A549 (cell line): ENCODE data around the gene SEMA4D. TPM values are rescaled to one million over a fixed set of nuclear protein-coding genes. Genes with fewer than 3 reads are reported as not detected.

Experiments used
- ATAC-seq, 2 experiments: fragments of 200-7000 bp in 1 of 2; fragments of >200 bp in 1 of 2; cut with Nextera tagmentation in 1 of 2; cut with Tn5 transposase in 1 of 2; 3 replicates each; pipeline versions ENCODE4 v1.8.0 to v1.9.1; 2018 to 2020; ENCODE audit warnings: mild to moderate bottlenecking in 1 of 2, moderate library complexity in 1 of 2
- CTCF ChIA-PET: fragments of 300-600 bp; sonication (Branson Sonifier 250); formaldehyde crosslinking; extraction: SDS; loops from one replicate; lab custom pipeline; 2021; ENCODE audit warnings: antibody characterized with exemption, inconsistent platforms; lab: Yijun Ruan, JAX
- POLR2A ChIA-PET: fragments of 350-600 bp; formaldehyde crosslinking; extraction: SDS; loops from one replicate; lab custom pipeline; 2021; ENCODE audit warnings: antibody characterized with exemption, inconsistent platforms; lab: Yijun Ruan, JAX
- DNase-seq, 2 experiments: peaks; one replicate each; pipeline versions ENCODE4 v3.0.0 to v3.0.0-alpha.2; 2011 to 2016; ENCODE audit warnings: low read depth in 1 of 2, low spot score in 1 of 2
- FAIRE-seq: peaks from 2 replicates; lab custom pipeline; 2011; peaks lifted over from hg19 to GRCh38; lab: Jason Lieb, UNC
- H3K27ac ChIP-seq, 2 experiments: fragments of >200 bp; sonication (Bioruptor Twin); formaldehyde crosslinking; 3 replicates each; pipeline ENCODE4 v1.5.1; 2016 to 2017
- H3K4me1 ChIP-seq: fragments of >200 bp; sonication (Bioruptor Twin); formaldehyde crosslinking; 3 replicates; pipeline ENCODE4 v1.6.1; 2016
- H3K4me2 ChIP-seq: fragments of >200 bp; sonication (Bioruptor Twin); formaldehyde crosslinking; 3 replicates; pipeline ENCODE4 v1.6.1; 2016
- H3K4me3 ChIP-seq: fragments of >200 bp; sonication (Bioruptor Twin); formaldehyde crosslinking; 3 replicates; pipeline ENCODE4 v1.5.1; 2016
- H3K9me3 ChIP-seq: fragments of >200 bp; sonication (Bioruptor Twin); formaldehyde crosslinking; 3 replicates; pipeline ENCODE4 v1.6.1; 2016
- CEBPB ChIP-seq, 2 experiments: fragments of >200 bp in 1 of 2; sonication (Bioruptor Twin) in 1 of 2; formaldehyde crosslinking in 1 of 2; IDR thresholded peaks; 2 replicates each; pipeline ENCODE4 v1.6.1; 2012 to 2016
- CHD2 ChIP-seq: fragments of 150-350 bp; IDR thresholded peaks from 2 replicates; pipeline ENCODE4 v1.6.1; 2014; ENCODE audit warnings: low read length; ENCODE audit not compliant: partially characterized antibody
- FOSL2 ChIP-seq, 2 experiments: fragments of 450-650 bp in 1 of 2; fragments of >200 bp in 1 of 2; sonication (Bioruptor Twin) in 1 of 2; formaldehyde crosslinking; IDR thresholded peaks; 2 replicates each; pipeline versions ENCODE4 v1.5.0 to v1.6.1; 2016 to 2020; ENCODE audit warnings: mild to moderate bottlenecking in 1 of 2, moderate library complexity in 1 of 2
- HOXB13 ChIP-seq: fragments of 250-450 bp; sonication (Bioruptor Pico); IDR thresholded peaks from 2 replicates; pipeline ENCODE4 v1.5.0; 2020; ENCODE audit warnings: low read depth, mild to moderate bottlenecking, moderate library complexity
- RCOR1 ChIP-seq: fragments of 150-350 bp; IDR thresholded peaks from 2 replicates; pipeline ENCODE4 v1.6.1; 2014; ENCODE audit warnings: antibody characterized with exemption, low read length, low read depth
- ZNF302 ChIP-seq: fragments of 250-450 bp; sonication (Bioruptor Pico); IDR thresholded peaks from 2 replicates; pipeline ENCODE4 v1.9.0; 2021; ENCODE audit warnings: inconsistent platforms, mild to moderate bottlenecking, moderate library complexity
- WGBS: methylation state at CpG from one replicate; pipeline ENCODE4 v1.1.6; 2017; ENCODE audit errors: missing lambda C conversion rate; 5-methylcytosine and 5-hydroxymethylcytosine counted together
- polyA plus RNA-seq, 4 experiments: library from polyadenylated mRNA; depleted of rRNA in 3 of 4; stranded (reverse); fragments of >200 nt; fragmentation: RNase III in 1 of 4; extraction: RNeasy Plus Mini Kit Qiagen cat#74134 plus additional on column Dnase treatment in 1 of 4; gene quantifications; 2 replicates in 3 of 4; 3 replicates in 1 of 4; pipeline ENCODE4 v1.2.3, GENCODE V29; 2011 to 2017
- TF ChIP-seq, protein P1 (sequence below): fragments of 200-600 bp; sonication (generic); IDR thresholded peaks from 2 replicates; pipeline ENCODE4 v1.6.1; 2016; ENCODE audit warnings: antibody characterized with exemption, mild to moderate bottlenecking, moderate library complexity
- TF ChIP-seq, protein P2 (sequence below): fragments of >200 bp; sonication (Bioruptor Twin); formaldehyde crosslinking; IDR thresholded peaks from 3 replicates; pipeline ENCODE4 v1.5.1; 2016
- TF ChIP-seq, protein P3 (sequence below): IDR thresholded peaks from 2 replicates; pipeline ENCODE4 v1.6.1; 2012; ENCODE audit warnings: low read depth, borderline replicate concordance

Gene SEMA4D
- polyA plus RNA-seq, 2 of the 4 experiments (the other 2 are of a cell fraction) = 5.3 to 7.2 TPM

DNA sequence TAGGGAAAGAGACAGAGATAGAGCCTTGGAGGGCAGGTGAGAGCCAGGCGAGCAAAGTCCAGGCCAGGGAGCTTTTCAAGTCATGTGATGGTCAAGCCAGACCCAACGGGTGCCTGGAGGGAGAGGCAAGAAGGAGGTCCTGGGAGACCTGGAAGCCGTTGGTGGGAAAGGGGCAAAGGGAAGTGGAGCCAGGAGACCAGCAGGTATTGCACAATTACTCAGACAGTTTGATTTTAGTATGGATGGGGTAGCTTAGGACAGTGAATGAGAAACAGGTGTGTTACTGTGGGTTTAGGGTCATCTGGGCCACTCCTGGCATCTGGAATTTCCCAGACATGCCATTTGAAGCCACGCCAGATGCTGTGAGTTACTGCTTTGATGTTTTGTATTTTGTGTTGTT is 174.5 kb downstream of the SEMA4D start:
- FAIRE-seq (no peak), ATAC-seq (no peak), DNase-seq (no peak)
- no peak overlapping the region for H3K4me3 ChIP-seq
- no peak overlapping the region for H3K27ac ChIP-seq
- no peak overlapping the region for H3K4me2 ChIP-seq
- POLR2A ChIA-PET = interaction anchor here (1.7 kb wide), 1 partner anchor 13 kb away, joined by 4 read pairs; the partner anchor contains the start of gene CKS2
- WGBS = 79% methylated on average over 4 of the region's 4 CpGs
- CTCF ChIA-PET = interaction anchor here (0.8 kb wide), 1 partner anchor 40 kb away, joined by 3 read pairs; no protein-coding TSS in a partner anchor
- no peak for TF ChIP-seq ZNF302 (CRISPR knock-in tag)
- TF ChIP-seq CEBPB (IDR thresholded peaks at IDR 0.05) = 0 out of 4 replicates have a peak, but pooled peaks of 1 of the 2 experiments have one; percentile 8
- no peaks in the 10 kb centered on the region for H3K9me3 ChIP-seq
- H3K4me1 ChIP-seq = peaks cover 13% of the 10 kb centered on the region

DNA sequence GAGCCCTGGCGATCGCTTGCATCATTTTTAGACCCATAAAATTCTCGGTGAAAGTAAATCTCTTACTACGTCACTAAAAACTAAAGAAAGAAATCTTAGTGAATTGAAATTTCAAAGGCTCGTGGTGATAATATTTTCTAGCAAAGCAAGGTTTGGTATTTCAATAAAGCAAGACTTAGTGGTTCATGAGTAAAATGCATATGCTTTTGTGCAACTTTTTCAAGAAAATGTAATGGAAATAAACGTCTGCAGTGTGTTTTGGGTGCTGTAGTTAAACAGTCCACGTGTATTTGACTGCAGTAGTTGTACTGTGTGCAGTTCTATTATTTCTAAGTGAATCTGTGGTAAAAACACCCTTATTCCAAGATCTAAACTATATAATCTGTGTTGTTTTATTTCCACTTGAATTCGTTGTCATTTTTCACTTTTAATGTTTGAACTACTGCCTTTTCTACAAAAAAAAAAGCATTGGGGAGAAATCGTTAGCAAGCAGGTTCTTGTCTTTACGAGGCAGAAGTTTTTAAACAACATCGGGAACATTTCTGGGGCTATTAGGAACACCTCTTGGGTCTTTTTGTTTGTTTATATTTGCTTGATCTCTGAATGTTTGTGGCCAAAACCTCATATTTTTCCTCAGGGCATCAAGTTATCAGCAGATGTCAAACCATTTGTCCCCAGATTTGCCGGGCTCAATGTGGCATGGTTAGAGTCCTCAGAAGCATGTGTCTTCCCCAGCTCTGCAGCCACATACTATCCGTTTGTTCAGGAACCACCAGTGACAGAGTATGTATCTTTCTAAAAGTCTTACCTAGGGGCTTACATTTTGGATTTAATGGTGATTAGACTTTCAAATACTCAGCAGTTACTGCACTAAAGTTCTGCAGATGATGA is 178.7 kb downstream of the SEMA4D start:
- Histone ChIP-seq H3K4me2 (peak overlapping the region; percentile 95), H3K4me3 (peak overlapping the region; percentile 55), H3K9me3 (no peaks in the 10 kb centered on the region), H3K4me1 (peaks cover 48% of the 10 kb centered on the region), H3K27ac (peak overlapping the region; percentile 96 to 98)
- ATAC-seq (no peak), FAIRE-seq (no peak), DNase-seq (no peak)
- CTCF ChIA-PET = interaction anchor here (0.6 to 1.5 kb wide), 10 partner anchors 8 to 234 kb away, joined by 3 to 10 read pairs (median 4); no protein-coding TSS in a partner anchor
- TF ChIP-seq HOXB13 (CRISPR knock-in tag) (peak; percentile 38; the same call in 1 of the 2 replicates), CHD2 (no peak), RCOR1 (no peak), CEBPB (IDR thresholded peaks at IDR 0.05) (peak; percentile 43 to 86; a peak in 2 of 4 replicates), FOSL2 (IDR thresholded peaks at IDR 0.05) (no peak), FOSL2 (CRISPR knock-in tag; IDR thresholded peaks at IDR 0.05) (peak; percentile 21; the same call in 1 of the 2 replicates)
- TF ChIP-seq, protein P1, sequence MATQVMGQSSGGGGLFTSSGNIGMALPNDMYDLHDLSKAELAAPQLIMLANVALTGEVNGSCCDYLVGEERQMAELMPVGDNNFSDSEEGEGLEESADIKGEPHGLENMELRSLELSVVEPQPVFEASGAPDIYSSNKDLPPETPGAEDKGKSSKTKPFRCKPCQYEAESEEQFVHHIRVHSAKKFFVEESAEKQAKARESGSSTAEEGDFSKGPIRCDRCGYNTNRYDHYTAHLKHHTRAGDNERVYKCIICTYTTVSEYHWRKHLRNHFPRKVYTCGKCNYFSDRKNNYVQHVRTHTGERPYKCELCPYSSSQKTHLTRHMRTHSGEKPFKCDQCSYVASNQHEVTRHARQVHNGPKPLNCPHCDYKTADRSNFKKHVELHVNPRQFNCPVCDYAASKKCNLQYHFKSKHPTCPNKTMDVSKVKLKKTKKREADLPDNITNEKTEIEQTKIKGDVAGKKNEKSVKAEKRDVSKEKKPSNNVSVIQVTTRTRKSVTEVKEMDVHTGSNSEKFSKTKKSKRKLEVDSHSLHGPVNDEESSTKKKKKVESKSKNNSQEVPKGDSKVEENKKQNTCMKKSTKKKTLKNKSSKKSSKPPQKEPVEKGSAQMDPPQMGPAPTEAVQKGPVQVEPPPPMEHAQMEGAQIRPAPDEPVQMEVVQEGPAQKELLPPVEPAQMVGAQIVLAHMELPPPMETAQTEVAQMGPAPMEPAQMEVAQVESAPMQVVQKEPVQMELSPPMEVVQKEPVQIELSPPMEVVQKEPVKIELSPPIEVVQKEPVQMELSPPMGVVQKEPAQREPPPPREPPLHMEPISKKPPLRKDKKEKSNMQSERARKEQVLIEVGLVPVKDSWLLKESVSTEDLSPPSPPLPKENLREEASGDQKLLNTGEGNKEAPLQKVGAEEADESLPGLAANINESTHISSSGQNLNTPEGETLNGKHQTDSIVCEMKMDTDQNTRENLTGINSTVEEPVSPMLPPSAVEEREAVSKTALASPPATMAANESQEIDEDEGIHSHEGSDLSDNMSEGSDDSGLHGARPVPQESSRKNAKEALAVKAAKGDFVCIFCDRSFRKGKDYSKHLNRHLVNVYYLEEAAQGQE = no peak
- TF ChIP-seq, protein P2, sequence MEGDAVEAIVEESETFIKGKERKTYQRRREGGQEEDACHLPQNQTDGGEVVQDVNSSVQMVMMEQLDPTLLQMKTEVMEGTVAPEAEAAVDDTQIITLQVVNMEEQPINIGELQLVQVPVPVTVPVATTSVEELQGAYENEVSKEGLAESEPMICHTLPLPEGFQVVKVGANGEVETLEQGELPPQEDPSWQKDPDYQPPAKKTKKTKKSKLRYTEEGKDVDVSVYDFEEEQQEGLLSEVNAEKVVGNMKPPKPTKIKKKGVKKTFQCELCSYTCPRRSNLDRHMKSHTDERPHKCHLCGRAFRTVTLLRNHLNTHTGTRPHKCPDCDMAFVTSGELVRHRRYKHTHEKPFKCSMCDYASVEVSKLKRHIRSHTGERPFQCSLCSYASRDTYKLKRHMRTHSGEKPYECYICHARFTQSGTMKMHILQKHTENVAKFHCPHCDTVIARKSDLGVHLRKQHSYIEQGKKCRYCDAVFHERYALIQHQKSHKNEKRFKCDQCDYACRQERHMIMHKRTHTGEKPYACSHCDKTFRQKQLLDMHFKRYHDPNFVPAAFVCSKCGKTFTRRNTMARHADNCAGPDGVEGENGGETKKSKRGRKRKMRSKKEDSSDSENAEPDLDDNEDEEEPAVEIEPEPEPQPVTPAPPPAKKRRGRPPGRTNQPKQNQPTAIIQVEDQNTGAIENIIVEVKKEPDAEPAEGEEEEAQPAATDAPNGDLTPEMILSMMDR = peak; percentile 4; the same call in 1 of the 3 replicates
- TF ChIP-seq, protein P3, sequence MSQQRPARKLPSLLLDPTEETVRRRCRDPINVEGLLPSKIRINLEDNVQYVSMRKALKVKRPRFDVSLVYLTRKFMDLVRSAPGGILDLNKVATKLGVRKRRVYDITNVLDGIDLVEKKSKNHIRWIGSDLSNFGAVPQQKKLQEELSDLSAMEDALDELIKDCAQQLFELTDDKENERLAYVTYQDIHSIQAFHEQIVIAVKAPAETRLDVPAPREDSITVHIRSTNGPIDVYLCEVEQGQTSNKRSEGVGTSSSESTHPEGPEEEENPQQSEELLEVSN = no peak
- POLR2A ChIA-PET = interaction anchor here (1.0 to 1.4 kb wide), 4 partner anchors 9 to 230 kb away, joined by 3 to 8 read pairs (median 7); partner anchors contain the start of gene CKS2
- WGBS = 10% methylated on average over 13 of the region's 13 CpGs
